GM18499 (cell line): Measurements from ENCODE around the gene DNASE1L1.

Experiments used
- ATAC-seq: cut with Tn5 transposase; IDR thresholded peaks from one replicate; pipeline ENCODE4 v1.9.1; 2021; ENCODE audit warnings: moderate number of reproducible peaks; ENCODE audit not compliant: insufficient read depth, unreplicated experiment

The DNASE1L1 gene

GRCh38 chrX:154370300-154371016, 38.6 kb downstream of the DNASE1L1 start:
- no peak for ATAC-seq

- ATAC-seq: no peak
These were observed 39.4 kb downstream of the DNASE1L1 start for GRCh38 chrX:154369449-154370299.

- no peak for ATAC-seq
These were observed 40.2 kb downstream of the DNASE1L1 start for GRCh38 chrX:154368630-154369448.

- ATAC-seq: no peak
These were observed 41.4 kb downstream of the DNASE1L1 start for GRCh38 chrX:154367474-154368308.

GRCh38 chrX:154366666-154367055, 42.4 kb downstream of the DNASE1L1 start:
- ATAC-seq: no peak

- ATAC-seq: no peak
These were observed 42.9 kb downstream of the DNASE1L1 start for GRCh38 chrX:154365997-154366665.

GRCh38 chrX:154365052-154365600, 43.9 kb downstream of the DNASE1L1 start:
- ATAC-seq: no peak

- ATAC-seq: no peak
These were observed 45.2 kb downstream of the DNASE1L1 start for GRCh38 chrX:154363706-154364439.

- no peak for ATAC-seq
These were observed 46.8 kb downstream of the DNASE1L1 start for GRCh38 chrX:154362085-154362742.

- no peak for ATAC-seq
These were observed 48.8 kb downstream of the DNASE1L1 start for GRCh38 chrX:154360155-154360713.

GRCh38 chrX:154359362-154360154, 49.5 kb downstream of the DNASE1L1 start:
- no peak for ATAC-seq

- no peak for ATAC-seq
These were observed 50.2 kb downstream of the DNASE1L1 start for GRCh38 chrX:154358829-154359228.

GRCh38 chrX:154358011-154358410, 51.0 kb downstream of the DNASE1L1 start:
- no peak for ATAC-seq

- ATAC-seq: no peak
These were observed 51.8 kb downstream of the DNASE1L1 start for GRCh38 chrX:154357205-154357604.

GRCh38 chrX:154356596-154356995, 52.5 kb downstream of the DNASE1L1 start:
- no peak for ATAC-seq

- no peak for ATAC-seq
These were observed 53.3 kb downstream of the DNASE1L1 start for GRCh38 chrX:154355776-154356140.
